NCI-H524 (cell line): Measurements from ENCODE around the gene TCF7.
A peak's percentile ranks its signal among the peaks of the same experiment; 100 is the strongest.

Experiments used
- DNase-seq, 2 experiments: peaks; one replicate each; lab custom pipeline; 2025; lab: John Stamatoyannopoulos, UW

TCF7 gene

GRCh38 chr5:134177369-134178095, 63.1 kb downstream of the TCF7 start:
- peak in 1 of 2 experiments; percentile 50 for DNase-seq

GRCh38 chr5:134178096-134178419, 63.6 kb downstream of the TCF7 start:
- no peak for DNase-seq

- no peak for DNase-seq
These were observed 69.0 kb downstream of the TCF7 start for GRCh38 chr5:134183481-134183880.

GRCh38 chr5:134184155-134185135, 70.0 kb downstream of the TCF7 start:
- peak; percentile 49 to 64 for DNase-seq

- DNase-seq: peak; percentile 69 to 84
These were observed 73.6 kb downstream of the TCF7 start for GRCh38 chr5:134188092-134188491.

- no peak for DNase-seq
These were observed 74.5 kb downstream of the TCF7 start for GRCh38 chr5:134189031-134189430.

- DNase-seq: no peak
These were observed 81.2 kb downstream of the TCF7 start for GRCh38 chr5:134195666-134196065.
